A549 (cell line): ENCODE data around the gene NEUROD4.

ENCODE experiments used
- CBX2 ChIP-seq: fragments of 200-600 bp; sonication (generic); IDR thresholded peaks from 2 replicates; pipeline ENCODE4 v1.6.1; 2016; ENCODE audit warnings: low read depth, mild to moderate bottlenecking, borderline replicate concordance
- CTCF ChIP-seq: fragments of >200 bp; sonication (Bioruptor Twin); formaldehyde crosslinking; IDR thresholded peaks from 3 replicates; pipeline ENCODE4 v1.5.1; 2016
- ESRRA ChIP-seq: fragments of 150-350 bp; IDR thresholded peaks from 2 replicates; pipeline ENCODE4 v1.6.1; 2014; ENCODE audit warnings: mild to moderate bottlenecking, low read length, borderline replicate concordance
- HOXA7 ChIP-seq: fragments of 250-450 bp; sonication (Bioruptor Pico); IDR thresholded peaks from 2 replicates; pipeline ENCODE4 v1.5.0; 2020; ENCODE audit warnings: mild to moderate bottlenecking, moderate library complexity
- MAX ChIP-seq: IDR thresholded peaks from 2 replicates; pipeline ENCODE4 v1.6.1; 2012
- POLR2A ChIP-seq: IDR thresholded peaks from 2 replicates; pipeline ENCODE4 v1.6.1; 2012; ENCODE audit warnings: mild to moderate bottlenecking, low read length
- RAD21 ChIP-seq, 2 experiments: fragments of >200 bp in 1 of 2; sonication (Bioruptor Twin) in 1 of 2; formaldehyde crosslinking in 1 of 2; IDR thresholded peaks in 1 of 2; conservative IDR thresholded peaks in 1 of 2; 2 replicates in 1 of 2; 3 replicates in 1 of 2; pipeline ENCODE4 v1.6.1; 2012 to 2018; ENCODE audit warnings: inconsistent platforms in 1 of 2
- USF2 ChIP-seq: fragments of 450-650 bp; IDR thresholded peaks from 2 replicates; pipeline ENCODE4 v1.6.1; 2014; ENCODE audit warnings: antibody characterized with exemption

GRCh38 chr12:55068416-55069010 lies 48.7 kb downstream of the NEUROD4 start:
- TF ChIP-seq CTCF (peak; percentile 39), POLR2A (no peak), HOXA7 (no peak), CBX2 (no peak), MAX (no peak), USF2 (no peak), RAD21 (conservative IDR thresholded peaks at IDR 0.05 in 1 of 2, IDR thresholded peaks at IDR 0.05 in 1 of 2) (peak; percentile 22 to 42; a peak in 3 of 5 replicates), ESRRA (no peak)
